Measurements from ENCODE around the gene RFTN1.
A peak's percentile ranks its signal among the peaks of the same experiment; 100 is the strongest.
"Not testable (repeated sequence)": the region's sequence is repeated elsewhere in the genome, so short reads cannot be mapped to it uniquely, and the experiment has no call there.

Gene RFTN1

DNA sequence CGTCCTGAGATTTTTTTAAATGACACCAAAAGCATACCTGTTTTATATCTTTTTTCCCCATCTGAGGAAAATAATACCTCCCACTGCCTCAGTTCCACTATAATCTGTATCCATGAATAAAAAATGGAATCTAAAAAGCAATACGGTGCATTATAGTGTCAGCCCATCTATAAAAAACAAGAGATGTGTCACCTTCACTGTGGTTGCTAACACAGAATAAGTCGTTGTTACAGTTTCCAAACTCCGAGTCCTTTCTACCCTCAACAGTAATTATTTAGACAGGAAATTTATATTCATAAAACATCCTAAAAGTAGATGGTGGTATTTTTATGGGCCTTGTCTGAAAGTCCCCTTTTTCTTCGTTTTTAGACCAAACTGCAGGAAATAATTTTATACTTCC is 19.4 kb downstream of the RFTN1 start:
- DNase-seq (ENCODE audit: low read depth), result no peak

DNA sequence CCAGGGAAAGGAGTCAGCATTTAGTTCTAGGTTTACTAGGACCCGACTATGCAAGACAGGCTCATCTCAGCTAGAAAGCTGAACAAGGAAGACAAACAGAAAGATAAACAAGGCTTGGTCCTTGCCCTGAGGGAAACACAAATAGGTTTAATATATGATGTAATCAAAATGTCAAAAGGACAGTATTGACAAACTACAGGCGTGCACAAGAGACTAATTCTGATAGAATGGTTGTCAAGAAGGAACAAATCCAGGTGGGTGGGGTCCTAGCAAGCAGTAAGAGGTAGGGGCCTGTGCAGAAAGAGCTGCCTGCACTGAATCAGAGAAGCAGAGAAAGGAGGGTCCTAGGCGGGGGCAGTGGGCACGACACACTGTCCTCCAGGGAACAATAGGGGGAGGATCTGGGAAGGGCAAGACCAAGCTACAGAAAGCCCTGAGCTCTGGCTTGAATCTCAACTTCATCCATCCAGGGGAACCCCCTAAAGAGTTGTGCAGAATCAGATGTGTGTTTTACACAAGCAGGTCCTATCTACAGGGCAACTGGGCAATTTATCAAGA is 23.4 kb downstream of the RFTN1 start:
- no peak overlapping the region for H3K4me3 ChIP-seq (ENCODE audit: low read depth, low read length)
- no peak for DNase-seq (ENCODE audit: low read depth)

More for the DNA sequence above, 19.4 kb downstream of the RFTN1 start:
- H3K4me3 ChIP-seq (ENCODE audit: low read depth, low read length), result no peak overlapping the region

DNA sequence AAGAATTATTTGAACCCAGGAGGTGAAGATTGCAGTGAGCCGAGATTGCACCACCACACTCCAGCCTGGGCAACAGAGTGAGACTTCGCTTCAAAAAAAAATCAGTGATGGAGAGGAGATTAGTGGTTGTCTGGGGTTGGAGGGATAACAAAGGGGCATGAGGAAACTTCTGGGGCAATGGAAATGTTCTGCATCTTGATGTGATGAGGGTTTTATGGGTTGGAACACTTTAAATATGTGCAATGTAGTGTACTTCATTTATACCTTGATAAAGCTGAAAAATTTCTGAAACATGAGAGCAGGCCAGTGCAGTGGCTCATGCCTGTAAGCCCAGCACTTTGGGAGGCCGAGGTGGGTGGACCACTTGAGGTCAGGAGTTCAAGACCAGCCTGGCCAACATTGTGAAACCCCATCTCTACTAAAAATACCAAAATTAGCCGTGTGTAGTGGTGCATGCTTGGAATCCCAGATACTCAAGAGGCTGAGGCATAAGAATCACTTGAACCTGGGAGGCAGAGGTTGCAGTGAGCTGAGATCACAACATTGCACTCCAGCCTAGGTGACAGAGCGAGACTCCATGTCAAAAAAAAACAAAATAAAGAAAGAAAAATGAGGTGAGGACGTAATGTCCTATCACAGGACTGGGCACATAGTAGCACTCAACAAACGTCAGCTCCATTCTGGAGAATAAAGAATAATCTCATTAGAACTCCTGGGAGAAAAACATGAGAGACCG is 24.0 kb downstream of the RFTN1 start:
- H3K4me3 ChIP-seq (ENCODE audit: low read depth, low read length); DNase-seq (ENCODE audit: low read depth): not testable (repeated sequence)

DNA sequence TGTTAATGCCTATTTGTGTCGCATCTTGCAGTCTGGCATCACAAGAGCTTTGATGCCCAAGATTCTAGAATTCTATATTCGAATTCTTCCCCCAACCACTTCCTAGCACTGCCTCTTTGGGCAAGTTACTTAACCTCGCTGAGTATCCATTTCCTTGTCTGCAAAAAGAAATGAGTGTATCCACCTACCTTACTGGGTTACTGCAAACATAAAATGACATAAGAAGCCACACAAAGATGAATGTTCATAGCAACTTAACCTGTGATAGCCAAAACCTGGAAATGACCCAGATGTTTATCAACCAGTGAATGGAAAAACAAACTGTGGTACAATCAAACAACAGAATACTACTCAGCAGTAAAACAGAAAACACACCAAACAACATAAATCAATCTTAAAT is 24.9 kb downstream of the RFTN1 start:
- no peak overlapping the region for H3K4me3 ChIP-seq (ENCODE audit: low read depth, low read length)
- DNase-seq (ENCODE audit: low read depth), result no peak

DNA sequence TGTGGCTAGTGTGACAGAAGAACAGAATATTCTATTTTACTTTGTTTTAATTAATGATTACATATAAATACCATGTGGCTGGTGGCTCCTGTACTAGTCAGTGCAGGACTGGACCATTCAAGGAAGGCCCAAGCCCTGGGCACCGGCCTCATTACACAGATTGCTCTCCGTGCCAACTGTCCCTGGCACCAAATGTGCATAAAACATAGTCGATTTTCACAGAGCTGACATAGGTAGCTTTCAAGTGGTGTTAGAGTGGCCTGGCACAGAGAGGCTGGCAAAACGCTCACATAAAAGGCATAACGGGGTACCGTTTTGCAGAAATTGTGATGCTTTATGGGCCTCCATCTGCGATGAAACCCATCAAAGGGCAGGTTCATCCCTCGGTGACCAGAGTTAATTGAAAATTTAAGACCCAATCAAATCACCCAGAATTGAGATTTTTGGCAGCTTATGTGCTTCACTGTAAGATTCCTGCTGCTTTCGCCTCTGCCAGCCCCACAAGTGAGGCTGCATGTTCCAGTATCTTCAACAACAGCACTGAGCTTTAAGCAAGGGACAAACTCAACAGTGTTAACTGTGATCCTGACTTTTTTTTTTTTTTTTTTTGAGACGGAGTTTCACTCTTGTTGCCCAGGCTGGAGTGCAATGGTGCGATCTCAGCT is 25.9 kb downstream of the RFTN1 start:
- no peak for DNase-seq (ENCODE audit: low read depth)
- no peak overlapping the region for H3K4me3 ChIP-seq (ENCODE audit: low read depth, low read length)

DNA sequence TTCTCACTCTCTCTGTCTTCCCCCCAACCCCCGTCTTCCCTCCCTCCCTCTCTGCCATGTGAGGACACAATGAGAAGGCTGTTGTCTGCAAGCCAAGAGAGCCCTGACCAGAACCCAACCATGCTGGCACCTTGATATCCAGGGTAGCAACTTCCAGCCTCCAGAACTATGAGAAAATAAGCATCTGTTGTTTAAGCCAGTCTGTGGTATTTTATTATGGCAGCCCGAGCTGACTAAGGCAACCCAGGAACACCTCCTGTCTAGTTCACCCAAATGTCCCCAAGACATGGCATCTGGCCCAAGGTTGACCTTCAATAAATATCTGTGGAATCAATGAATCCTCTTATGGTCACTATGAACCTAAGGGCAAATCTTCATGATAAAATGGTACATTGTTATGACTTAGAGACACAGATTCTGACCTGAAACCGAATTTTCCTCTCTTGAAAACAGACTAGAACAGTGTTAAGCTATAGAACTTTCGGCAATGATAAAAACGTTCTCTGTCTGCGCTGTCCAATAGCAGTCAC is 26.5 kb downstream of the RFTN1 start:
- H3K4me3 ChIP-seq (ENCODE audit: low read depth, low read length), result no peak overlapping the region

DNA sequence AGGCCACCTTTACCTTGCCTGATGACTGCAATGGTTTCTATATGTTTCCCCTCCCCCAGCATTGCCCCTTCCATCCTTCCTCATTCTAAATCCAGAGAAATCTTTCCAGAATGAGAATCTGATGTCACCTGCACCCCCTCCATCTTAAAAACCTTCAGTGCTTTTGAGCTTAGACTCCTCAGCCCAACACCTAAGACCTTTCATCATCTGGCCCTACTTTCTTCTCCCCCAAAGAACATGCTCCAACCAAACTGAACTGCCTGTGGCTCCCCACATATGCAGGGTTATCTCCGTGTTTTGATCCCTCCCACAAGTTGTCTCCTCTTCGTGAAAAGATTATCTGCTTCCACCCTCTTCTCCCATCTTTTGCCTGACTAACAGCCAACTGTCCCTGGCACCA is 27.3 kb downstream of the RFTN1 start:
- H3K4me3 ChIP-seq (ENCODE audit: low read depth, low read length), result no peak overlapping the region
- DNase-seq (ENCODE audit: low read depth), result no peak

More for the DNA sequence above, 26.5 kb downstream of the RFTN1 start:
- no peak for DNase-seq (ENCODE audit: low read depth)

DNA sequence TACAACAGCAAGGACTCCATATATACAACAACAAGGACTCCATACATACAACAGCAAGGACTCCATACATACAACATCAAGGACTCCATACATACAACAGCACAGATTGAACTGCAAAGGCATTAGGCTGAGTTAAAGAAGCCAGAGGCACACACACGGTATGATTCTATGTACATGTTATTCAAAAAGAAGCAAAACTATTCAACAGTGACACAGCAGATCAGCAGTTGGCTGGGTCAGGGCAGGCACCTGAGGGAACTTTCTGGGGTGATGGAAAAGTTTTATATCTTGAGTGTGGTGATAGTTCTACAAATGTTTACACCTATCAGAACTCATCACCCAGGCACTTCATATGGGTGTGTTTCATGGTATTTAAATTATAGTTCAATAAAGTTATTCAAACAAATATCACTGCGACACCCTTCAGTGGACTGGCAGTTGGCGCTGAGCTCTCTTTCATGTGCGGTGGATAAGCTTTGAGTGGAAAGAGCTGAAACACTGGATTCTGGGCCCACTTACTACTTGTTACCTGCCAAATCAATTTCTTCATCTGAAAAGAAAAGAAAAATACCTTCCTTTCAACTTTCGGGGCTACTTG is 28.0 kb downstream of the RFTN1 start:
- no peak overlapping the region for H3K4me3 ChIP-seq (ENCODE audit: low read depth, low read length)
- DNase-seq (ENCODE audit: low read depth), result no peak

DNA sequence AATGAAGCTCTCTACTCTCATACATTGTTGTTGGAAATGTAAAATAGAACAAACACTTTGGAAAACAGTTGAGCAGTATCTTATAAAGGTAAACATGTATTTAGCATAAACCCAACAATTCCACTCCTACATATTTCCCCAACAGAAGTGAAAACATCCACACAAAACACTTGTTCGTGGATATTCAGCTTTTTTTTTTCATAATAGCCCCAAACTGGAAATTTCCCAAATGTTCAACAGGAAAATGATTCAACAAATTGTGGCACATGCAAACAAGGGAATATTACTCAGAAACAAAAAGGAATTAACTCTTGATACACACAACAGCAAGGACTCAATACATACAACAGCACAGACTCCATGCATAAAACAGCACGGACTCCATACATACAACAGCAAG is 28.5 kb downstream of the RFTN1 start:
- H3K4me3 ChIP-seq (ENCODE audit: low read depth, low read length), result no peak overlapping the region
- no peak for DNase-seq (ENCODE audit: low read depth)

DNA sequence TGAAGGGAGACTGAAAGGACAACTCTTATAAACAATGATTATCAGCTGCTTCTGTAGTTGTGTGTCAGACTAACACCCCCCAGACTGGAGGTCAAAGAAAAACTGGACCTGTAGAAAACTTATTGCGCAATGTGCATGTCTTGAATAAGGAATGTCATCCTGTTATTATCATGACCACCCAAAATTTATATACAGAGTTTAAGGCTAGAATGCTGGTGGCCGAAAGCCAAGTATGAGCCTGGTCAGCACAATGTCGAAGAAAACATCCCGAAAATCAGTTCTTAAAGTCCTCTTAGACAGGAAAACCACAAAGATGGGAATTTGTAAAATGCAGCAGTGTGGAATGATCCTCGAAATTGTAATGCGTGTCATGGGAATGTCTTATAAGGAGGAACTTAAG is 29.3 kb downstream of the RFTN1 start:
- H3K4me3 ChIP-seq (ENCODE audit: low read depth, low read length), result no peak overlapping the region
- DNase-seq (ENCODE audit: low read depth), result peak; percentile 98

DNA sequence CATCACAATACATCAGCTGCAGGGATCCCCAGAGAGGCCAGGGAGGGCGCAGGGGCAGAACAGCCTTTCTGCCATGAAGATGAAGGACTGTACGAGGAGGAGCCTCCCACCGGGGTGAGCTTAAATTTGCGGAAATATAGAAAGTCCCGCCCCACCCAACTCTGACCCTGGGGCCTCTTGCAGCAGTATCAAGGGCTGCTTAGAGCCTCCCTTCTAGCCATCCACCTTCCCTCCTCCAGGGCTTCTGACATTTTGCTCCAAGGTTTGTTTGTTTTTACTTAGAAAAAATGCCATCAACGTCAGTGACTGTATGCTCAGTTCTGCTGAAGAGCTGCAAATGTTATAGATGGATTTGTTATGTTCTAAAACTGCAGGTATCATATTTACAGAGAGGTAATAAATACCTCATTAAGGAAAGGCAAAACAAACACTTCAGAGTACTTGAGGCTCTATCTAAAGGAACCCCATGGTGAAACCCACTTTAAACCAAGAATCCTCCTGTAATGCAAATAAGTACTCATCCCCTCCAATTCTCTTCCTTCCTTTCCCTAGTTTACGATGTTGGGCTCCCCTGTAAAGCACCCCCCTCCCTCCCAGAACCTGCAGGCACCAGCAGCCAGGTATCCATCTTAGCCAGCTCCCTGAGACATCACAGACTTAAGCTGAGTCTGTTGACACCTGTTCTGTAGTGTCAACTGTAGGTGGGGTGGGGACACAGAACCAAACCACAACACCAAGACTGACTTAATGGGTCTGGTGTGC is 30.5 kb downstream of the RFTN1 start:
- DNase-seq (ENCODE audit: low read depth), result no peak
- no peak overlapping the region for H3K4me3 ChIP-seq (ENCODE audit: low read depth, low read length)

DNA sequence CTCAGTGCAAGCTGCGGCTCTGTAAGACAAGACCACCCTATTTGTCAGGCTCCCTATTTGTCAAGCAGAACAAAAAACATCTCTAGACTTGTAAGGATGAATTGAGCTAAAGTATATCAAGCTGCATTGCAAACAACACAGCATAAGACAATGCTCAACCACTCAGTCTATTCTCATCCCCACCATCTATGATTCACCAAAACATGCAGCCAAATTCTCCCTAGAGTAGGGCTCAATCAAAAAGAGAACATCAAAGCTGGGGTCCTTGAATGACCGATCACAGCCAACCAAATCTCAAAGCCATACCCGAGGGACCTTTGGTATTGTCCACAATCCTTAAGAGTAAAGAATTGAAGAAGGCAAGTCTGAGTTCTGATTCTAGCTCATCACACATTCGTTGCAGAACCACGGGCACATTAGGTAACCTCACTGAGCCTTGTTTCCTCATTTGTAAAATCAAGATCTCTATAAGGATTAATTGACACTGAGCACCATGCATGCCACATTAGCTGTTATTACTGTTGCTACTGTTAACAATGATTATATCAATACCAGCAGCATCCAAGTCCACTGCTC is 31.2 kb downstream of the RFTN1 start:
- no peak overlapping the region for H3K4me3 ChIP-seq (ENCODE audit: low read depth, low read length)
- no peak for DNase-seq (ENCODE audit: low read depth)

DNA sequence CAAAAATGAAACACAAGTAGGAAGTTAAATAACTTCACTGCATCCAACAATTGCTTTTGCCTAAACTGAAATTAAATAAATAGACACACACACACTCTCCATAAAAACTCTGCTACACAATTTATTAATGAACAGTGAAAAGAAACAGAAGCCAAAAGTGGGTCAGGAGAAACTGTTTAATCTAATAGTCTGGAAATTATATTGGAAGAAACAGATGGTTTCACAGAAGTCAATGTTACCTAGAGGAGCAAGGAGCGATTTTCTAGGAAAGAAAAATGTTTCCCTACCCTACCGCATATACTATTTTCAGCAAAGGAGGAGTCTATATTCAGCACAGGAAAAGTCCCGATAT is 32.0 kb downstream of the RFTN1 start:
- DNase-seq (ENCODE audit: low read depth), result no peak
- no peak overlapping the region for H3K4me3 ChIP-seq (ENCODE audit: low read depth, low read length)

DNA sequence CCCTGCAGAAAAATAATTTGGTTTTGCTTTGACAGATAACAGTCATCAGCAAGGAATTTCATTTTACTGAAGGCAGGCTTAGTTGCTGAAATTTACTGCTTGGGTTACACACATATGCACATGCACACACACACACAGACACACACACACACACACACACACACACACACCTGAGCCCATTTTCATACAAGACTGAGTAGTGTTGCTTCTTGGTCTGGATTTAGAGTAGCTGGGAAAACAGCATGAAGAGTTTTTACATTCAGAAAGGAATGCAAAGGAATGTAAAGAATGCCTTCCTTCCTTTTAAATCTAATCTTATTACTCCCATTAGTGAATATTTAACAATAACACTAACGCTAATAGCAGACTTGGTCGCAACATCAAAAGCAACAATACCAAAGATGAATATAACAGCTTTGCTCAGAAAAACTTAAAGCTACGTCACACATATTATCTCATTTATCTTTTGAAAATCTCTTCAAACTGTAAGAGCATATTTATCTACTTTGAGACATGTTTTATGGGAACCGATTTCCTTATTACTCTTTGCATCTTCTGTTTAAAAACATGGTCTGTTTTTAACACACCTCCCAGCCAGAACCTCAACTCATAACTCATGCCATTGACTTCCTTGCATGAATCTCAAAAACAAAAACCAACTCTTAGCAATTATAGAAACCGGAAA is 32.5 kb downstream of the RFTN1 start:
- DNase-seq (ENCODE audit: low read depth), result no peak
- H3K4me3 ChIP-seq (ENCODE audit: low read depth, low read length), result no peak overlapping the region

DNA sequence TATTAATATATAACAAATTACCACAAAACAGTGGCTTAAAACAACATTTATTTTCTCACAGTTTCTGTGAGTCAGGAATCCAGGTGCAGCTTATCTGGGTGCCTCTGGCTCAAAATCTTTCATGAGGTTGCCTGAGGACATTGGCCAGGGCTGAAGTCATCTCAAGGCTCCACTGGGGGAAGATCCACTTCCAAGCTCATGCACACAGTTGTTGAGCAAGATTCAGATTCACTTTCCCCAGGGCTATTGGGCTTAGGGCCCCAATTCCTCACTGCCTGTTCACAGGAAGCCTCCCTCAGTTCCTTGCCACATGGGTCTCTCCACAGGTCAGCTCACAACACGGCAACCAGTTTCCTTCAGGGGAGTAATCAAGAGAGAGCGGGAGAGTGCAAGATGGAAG is 35.0 kb downstream of the RFTN1 start:
- DNase-seq (ENCODE audit: low read depth), result peak; percentile 71
- H3K4me3 ChIP-seq (ENCODE audit: low read depth, low read length), result no peak overlapping the region

DNA sequence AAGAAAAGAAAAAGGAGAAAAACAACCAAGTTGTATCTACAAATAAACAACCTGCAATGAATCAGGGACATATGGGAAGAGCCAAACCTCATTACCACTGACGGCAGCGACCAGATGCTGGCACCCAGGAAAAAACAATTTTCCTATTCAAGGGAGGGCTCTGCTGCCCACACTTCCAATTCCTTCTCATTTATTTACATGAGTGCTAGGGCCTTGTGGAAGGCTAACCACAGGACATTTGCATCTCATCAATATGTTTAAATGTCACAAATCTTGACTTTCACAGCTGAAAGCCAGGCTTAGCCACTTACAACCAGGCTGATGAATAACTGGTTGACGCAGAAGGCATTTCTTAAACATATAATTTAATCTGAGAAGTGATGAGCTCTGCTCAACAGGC is 36.0 kb downstream of the RFTN1 start:
- DNase-seq (ENCODE audit: low read depth), result no peak
- H3K4me3 ChIP-seq (ENCODE audit: low read depth, low read length), result no peak overlapping the region

DNA sequence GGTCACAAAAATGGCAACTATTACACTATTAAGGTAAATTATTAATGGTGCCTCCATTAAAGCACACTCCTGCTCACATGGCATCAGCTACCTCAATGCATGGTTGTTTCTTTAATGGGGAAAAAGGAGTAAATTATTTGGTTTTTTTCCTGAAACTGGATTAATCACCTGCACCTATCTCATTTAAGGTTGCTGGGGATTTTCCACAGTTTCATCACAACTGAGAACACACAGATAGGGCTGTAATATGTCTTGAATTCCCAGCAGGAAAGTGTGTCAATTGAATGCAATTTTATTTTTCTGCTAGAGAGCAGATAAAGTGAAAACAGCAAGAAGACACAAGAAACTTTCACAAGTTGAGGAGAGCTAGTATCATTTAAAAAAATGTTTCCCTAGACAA is 36.4 kb downstream of the RFTN1 start:
- no peak overlapping the region for H3K4me3 ChIP-seq (ENCODE audit: low read depth, low read length)
- peak; percentile 34 for DNase-seq (ENCODE audit: low read depth)

DNA sequence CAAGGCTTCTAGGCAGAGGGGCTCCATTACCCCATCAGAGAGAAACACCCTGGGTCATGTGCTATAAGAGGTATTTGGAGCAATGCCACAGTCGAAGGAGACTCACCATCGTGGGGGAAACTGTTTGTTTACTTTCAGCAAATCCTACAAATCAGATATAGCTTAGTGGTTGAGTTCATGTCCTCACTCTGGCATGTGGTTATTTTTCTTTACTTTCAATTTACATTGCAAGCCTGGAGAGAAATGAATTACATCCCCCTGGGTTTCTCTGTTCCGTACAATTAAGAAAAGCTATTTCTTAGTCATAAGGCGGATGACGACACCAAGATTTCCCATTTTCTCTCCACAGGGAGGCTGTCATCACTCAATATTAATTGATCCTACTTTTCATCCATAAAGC is 36.9 kb downstream of the RFTN1 start:
- no peak overlapping the region for H3K4me3 ChIP-seq (ENCODE audit: low read depth, low read length)
- peak; percentile 94 for DNase-seq (ENCODE audit: low read depth)

DNA sequence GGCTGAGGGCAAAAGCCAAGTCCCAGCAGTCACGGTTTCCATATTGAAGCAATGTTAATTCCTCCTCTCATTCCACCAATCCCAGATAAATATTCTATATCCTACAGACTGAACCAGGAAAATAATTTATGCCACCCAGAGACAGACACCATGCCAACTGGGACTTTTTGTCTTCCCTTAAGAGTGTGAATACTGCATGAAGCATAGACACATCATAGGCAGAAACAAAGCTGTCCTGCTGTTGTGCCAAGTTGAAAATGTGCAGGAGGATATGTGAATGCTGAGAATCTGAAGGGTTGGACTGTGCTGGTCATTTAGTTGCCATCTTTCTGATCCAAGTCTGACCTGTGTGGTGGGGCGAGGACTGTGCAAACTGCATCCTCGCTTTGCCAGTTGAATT is 37.7 kb downstream of the RFTN1 start:
- no peak overlapping the region for H3K4me3 ChIP-seq (ENCODE audit: low read depth, low read length)
- no peak for DNase-seq (ENCODE audit: low read depth)

All from skeletal muscle cell (primary cell).